ENCODE data around the gene FOXK1.
"Not testable (repeated sequence)": the region's sequence is repeated elsewhere in the genome, so short reads cannot be mapped to it uniquely, and the experiment has no call there.

FOXK1 gene

GRCh38 chr7:4800926-4801838 is 119.1 kb downstream of the FOXK1 start:
- no peak for DNase-seq (ENCODE audit: low read depth)

GRCh38 chr7:4801839-4802231 is 119.7 kb downstream of the FOXK1 start:
- DNase-seq (ENCODE audit: low read depth), result no peak

- DNase-seq (ENCODE audit: low read depth), result not testable (repeated sequence)
These were observed 120.5 kb downstream of the FOXK1 start for GRCh38 chr7:4802577-4802976.

- DNase-seq (ENCODE audit: low read depth), result no peak
These were observed 121.5 kb downstream of the FOXK1 start for GRCh38 chr7:4803397-4804241.

DNA sequence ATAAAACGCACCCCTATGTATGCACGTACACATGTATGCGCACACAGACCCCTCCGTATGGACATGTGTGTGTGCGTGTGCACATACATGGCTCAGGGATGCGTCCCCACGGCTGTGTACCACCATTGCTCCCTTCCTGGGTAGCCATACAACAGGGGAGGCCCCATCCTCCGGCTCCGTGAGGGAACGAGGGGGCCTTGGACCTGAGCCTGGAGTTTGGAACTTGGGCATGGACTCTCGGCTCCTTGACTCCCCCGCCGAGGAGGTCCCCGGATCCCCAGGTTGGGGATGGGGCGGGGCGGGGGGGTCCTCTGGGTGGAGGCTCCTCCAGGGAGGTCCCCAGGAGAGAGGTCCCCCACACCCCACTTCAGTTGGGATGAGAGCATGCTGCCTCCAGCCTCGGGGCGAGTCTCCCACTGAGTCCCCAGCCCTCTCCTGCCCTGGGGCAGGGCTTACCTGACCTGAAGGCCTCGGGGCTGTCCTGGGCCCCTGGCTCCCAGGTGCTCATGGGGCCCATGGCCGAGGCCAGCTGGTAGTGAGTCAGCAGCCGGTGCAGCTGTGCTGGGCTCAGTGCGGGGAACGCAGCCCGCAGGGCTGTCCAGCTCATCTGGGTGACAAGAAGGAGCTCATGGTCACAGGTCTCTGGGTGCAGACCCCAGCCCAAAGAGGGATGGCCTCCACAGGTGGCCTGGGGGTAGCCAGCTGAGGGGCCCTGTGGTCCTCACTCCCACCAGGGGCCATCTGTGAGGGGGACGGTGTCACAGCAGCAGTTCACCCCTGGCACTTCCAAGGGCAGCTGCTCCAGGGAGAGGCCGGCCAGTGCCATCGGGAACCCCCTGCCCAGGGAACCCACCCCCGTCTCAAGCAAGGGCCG is 123.3 kb downstream of the FOXK1 start:
- DNase-seq (ENCODE audit: low read depth), result no peak

DNA sequence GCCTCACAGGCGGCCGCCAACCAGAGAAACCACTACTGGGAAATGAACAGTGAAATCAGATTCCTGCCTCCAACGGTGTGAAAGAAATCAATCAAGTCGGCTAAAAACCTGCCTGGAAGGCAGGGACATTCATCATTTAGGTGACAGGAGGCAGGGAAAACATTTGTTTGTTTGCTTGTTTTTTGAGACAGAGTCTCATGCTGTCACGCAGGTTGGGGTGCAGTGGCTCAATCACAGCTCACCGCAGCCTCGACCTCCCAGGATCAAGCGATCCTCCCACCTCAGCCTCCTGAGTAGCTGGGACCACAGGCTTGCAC is 123.8 kb downstream of the FOXK1 start:
- DNase-seq (ENCODE audit: low read depth), result no peak

DNA sequence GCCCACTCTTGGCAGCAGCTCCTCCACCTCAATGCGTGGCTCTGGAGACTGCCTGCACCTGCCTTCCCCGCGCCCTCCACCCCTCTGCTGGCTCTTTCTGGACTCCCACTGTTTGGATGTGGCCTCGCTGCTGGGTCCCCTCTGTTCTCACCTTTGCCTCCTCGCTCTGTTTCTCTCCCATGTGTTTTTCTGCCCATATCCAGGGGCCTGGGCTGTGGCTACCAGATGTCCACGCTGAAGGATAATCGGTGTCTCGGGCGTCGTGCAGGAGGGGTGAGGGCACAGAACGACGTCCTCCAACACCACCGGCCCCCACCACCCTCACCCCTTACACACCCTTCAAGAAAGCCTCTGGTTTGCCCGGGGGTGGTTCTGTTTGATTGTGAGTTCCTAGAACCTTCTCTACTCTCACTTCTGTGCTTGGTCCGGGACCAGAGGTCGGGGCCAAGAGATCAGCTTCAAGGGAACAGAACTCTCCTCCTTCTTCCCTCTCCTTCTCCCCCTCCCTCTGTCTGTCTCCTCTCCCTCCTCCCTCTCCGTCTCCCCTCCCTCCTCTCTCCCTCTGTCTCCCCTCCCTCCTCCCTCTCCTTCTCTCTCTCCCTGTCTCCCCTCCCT is 125.0 kb downstream of the FOXK1 start:
- no peak for DNase-seq (ENCODE audit: low read depth)

GRCh38 chr7:4807598-4808016 is 125.5 kb downstream of the FOXK1 start:
- DNase-seq (ENCODE audit: low read depth), result no peak

DNA sequence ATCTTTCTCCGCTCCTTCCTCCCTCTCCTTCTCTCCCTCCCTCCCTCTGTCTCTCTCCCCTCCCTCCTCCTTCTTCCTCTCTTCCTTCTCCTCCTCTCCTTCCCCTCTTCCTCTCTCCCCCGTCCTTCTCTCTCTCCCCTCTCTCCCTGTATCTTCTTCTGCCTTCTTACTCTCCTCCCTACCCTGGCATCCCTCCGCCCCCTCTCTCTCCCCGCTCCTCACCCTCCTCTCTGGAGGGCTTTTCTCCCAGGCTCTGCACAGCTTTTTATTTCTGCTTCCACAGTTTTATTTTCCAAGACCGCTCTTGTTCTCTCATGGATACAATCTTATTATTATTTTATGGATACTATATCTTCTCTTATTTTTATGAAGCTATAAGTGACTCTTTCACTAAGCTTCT is 125.9 kb downstream of the FOXK1 start:
- DNase-seq (ENCODE audit: low read depth), result no peak

DNA sequence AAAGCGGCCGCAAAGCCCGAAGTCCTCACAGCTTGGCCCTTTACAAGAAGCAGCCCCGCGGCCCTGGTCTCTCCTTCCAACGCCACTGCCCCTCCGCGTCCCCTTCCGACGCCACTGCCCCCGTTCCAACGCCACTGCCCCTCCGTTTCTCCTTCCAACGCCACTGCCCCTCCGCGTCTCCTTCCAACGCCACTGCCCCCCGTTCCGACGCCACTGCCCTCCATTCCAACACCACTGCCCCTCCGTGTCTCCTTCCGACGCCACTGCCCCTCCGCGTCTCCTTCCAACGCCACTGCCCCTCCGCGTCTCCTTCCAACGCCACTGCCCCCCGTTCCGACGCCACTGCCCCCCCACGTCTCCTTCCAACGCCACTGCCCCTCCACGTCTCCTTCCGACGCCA is 126.5 kb downstream of the FOXK1 start:
- DNase-seq (ENCODE audit: low read depth), result no peak

- no peak for DNase-seq (ENCODE audit: low read depth)
These were observed 127.0 kb downstream of the FOXK1 start for GRCh38 chr7:4809091-4809591.

DNA sequence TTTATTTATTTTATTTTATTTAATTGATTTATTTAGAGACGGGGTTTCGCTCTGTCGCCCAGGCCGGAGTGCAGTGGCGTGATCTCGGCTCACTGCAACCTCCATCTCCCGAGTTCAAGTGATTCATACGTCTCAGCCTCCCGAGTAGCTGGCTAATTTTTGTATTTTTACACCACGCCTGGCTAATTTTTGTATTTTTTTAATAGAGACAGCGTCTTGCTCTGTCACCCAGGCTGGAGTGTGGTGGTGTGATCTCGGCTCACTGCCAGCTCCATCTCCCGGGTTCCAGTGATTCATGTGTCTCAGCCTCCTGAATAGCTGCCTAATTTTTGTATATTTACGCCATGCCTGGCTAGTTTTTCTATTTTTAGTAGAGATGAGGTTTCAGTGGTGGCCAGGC is 127.6 kb downstream of the FOXK1 start:
- DNase-seq (ENCODE audit: low read depth), result no peak

DNA sequence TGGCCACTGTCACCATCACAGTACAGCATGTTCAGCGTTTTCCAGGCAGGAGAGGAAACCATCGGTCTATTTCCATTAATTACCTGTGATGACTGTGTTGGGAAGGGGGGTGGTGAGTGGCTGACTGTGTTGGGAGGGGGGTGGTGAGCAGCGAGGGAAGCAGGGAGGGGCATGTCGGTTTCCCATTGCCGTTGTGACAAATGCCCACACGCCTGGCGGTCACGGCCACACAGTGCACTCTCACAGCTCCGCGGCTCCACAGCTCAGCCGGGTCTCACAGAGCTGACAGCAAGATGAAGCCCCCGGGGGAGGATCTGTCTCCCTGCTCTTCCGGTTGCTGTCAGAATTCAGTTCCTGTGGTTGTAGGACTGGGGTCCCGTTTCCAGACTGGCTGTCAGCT is 132.3 kb downstream of the FOXK1 start:
- no peak for DNase-seq (ENCODE audit: low read depth)

- no peak for DNase-seq (ENCODE audit: low read depth)
These were observed 133.0 kb downstream of the FOXK1 start for GRCh38 chr7:4815121-4815520.

- DNase-seq (ENCODE audit: low read depth), result no peak
These were observed 133.7 kb downstream of the FOXK1 start for GRCh38 chr7:4815609-4816418.

DNA sequence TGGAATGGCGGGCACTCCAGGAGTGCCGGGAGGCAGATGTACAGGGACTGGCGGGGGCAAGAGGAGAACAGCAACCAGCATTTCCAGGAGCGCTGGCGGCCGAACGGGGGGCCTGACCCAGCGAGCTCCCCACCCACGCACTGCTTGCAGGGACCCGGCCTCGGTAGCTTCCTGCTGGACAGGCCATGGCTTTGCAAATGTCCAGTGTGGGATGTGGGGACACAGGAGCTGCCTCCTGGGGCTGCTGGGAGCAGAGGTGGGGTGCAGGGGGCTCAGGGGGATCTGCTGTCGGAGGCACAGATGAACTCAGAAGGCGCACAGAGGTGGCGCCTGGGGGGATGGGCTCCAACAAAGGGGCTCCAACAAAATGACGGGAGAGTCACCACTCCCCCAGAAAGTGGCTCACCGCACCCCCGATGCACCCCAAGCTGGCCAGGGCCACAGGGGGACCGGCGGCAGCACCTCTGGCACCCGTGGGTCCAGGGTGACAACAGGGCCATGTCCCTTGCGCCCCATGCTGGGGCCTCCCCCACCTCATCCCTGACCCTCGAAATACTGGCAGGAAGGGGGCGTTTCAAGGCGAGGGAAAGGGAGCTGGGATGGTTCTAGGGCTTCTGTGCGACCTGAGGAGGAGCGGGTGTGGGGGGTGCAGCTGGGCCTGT is 134.5 kb downstream of the FOXK1 start:
- DNase-seq (ENCODE audit: low read depth), result no peak

GRCh38 chr7:4817178-4817901 is 135.2 kb downstream of the FOXK1 start:
- no peak for DNase-seq (ENCODE audit: low read depth)

GRCh38 chr7:4818000-4818794 is 136.1 kb downstream of the FOXK1 start:
- DNase-seq (ENCODE audit: low read depth), result no peak
